ENCODE results near the gene PNKD.

GRCh38 chr2:218267259-218267658 is 3.1 kb upstream of the PNKD start:
- TF ChIP-seq, protein P1, sequence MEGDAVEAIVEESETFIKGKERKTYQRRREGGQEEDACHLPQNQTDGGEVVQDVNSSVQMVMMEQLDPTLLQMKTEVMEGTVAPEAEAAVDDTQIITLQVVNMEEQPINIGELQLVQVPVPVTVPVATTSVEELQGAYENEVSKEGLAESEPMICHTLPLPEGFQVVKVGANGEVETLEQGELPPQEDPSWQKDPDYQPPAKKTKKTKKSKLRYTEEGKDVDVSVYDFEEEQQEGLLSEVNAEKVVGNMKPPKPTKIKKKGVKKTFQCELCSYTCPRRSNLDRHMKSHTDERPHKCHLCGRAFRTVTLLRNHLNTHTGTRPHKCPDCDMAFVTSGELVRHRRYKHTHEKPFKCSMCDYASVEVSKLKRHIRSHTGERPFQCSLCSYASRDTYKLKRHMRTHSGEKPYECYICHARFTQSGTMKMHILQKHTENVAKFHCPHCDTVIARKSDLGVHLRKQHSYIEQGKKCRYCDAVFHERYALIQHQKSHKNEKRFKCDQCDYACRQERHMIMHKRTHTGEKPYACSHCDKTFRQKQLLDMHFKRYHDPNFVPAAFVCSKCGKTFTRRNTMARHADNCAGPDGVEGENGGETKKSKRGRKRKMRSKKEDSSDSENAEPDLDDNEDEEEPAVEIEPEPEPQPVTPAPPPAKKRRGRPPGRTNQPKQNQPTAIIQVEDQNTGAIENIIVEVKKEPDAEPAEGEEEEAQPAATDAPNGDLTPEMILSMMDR (IDR thresholded peaks at IDR 0.05) = no peak
- no peak for TF ChIP-seq POLR2A (IDR thresholded peaks at IDR 0.05)
- no peak for TF ChIP-seq EP300 (IDR thresholded peaks at IDR 0.05)
